Hippocampal formation (tissue), 2 donors: ENCODE results near the gene CLCNKA.
"Not testable (repeated sequence)": the region's sequence is repeated elsewhere in the genome, so short reads cannot be mapped to it uniquely, and the experiment has no call there.

ENCODE experiments used
- DNase-seq, 2 donors: peaks; one replicate each; lab custom pipeline; 2025; lab: John Stamatoyannopoulos, UW

The CLCNKA gene

DNA sequence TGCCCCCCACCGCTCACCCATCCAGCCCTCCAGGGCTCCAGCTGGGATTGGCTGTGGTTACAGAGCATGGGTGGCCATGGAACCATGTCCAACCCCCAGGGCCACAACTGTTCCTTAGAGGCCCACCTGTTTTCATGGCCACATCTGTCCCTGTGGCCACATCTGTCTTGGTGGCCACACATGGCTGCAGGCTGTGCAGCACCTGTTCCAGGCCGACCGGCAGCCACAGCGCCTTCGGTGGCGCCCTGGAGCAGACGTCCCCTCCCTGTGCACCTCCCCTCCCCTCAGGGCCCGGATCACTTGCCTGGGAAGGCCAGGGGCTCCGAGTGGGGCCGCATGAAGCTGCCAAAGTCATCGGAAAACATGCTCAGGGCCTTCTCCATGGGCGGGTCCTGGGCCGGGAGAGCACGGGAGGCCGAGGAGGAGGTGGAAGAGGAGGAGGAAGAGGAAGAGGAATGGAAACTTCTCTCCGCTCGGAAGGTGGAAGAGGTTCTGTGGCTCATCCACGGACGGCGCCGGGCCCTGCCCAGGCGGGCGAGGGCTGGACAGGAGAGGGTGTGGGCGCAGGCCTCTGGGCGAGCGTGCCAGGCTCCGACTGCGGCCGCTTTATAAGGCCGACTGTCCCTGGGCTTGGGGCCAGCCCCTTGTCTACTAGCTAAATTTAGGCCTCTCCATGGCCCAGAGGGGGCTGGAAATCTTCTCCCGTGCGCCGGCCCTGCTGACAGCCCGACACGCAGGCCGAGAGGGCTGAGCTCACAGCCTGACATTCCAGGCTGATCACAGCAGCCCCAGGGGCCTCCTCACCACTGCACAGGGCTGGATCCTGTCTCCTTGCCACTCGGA lies 4.2 kb upstream of the CLCNKA start, which contains the start of gene HSPB7:
Gene HSPB7, minus strand, starts transcription at position 583 of the 843 bp plus-strand sequence. Its CDS starts 80 bp downstream, at position 503.
- no peak for DNase-seq

DNA sequence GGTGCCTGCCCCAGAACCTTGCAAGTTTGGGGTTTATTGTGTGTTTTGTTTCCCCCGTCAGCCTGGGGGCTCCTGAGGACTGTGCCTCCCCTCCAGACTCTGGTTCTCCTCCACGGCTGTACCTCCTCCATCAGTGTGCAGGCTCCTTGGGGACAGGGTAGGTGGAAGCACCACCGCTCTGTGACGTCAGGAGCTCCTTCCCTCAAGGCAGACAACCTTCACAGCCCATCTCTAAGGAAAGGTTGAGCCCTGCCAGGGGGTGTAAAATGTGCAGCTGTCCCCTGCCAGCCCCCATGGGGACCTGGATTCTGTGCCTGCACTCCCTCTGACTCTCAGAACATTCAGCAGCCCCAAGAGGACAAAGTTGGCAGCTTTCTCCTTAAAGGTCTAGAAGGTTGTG lies 3.5 kb upstream of the CLCNKA start:
- DNase-seq = no peak

DNA sequence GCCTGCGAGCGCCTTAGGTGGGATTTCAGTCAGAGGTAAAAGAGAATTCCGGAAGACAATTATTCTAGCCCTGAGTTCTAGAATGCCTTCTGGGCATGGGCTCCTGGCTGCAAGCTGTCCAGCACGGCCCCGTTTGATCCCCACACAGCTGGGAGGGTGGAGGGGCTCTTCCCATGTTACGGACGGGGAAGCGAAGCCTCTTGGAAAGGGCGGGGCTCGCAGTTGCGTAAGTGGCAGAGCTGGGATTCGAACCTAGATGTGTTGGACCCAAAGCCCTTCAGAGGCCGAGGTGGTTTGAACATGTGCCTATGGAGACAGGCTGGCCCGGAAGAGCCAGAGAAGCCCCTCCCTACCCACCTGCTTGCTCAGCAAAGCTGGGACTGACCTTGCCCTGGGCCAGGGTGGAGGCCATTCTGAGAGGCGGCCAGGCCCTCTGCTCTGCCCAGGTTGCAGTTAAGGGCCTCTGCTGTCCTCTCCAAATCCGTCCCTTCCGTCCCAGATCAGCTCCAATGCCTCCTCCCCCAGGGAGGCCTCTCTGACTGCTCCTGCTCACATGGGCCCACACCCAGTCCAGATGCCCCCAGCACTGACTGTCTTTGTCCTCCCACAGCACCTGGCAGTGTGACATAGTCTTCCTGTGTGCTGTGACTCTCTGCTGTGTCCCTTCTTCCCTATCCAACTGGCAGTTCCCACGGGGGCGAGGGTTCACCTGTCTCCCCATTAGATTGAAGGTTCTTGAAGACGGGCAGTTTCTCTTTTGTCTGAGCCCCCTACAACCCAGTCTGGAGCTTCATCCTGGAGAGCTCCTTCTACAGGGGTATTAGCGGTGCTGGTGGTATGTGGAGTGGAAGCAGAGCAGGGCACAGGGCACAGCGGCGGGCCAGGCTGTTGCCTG lies 2.8 kb upstream of the CLCNKA start:
- DNase-seq = no peak

DNA sequence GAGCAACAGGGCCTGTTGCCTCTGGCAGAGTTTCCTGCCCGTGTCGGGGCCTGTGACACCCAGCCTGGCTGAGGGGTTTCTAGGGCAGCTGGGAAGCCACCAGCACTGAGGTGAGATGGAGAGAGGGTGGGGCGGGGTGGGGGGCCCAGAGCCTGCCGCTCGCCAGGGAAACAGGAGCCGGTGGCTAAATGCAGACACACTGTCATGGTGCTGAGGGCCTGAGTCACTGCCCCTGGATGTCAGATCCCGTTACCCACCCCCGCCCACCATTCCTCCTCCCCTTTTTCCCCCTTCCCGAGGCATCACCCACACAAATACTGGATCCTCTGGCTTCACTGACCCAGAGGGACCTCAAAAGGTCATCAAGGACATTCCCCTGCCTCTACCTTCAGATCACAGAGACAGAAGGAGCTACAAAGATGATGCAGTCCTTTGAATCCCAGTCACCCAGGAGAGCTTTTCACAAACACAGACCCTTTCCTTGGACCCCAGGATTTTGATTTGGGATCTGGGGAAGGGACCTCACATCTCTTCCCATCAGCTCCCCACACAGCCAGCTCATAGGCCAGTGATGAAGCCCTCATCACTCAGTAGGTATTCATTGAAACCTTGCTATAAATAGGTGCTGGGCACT lies 2.1 kb upstream of the CLCNKA start:
- no peak for DNase-seq

DNA sequence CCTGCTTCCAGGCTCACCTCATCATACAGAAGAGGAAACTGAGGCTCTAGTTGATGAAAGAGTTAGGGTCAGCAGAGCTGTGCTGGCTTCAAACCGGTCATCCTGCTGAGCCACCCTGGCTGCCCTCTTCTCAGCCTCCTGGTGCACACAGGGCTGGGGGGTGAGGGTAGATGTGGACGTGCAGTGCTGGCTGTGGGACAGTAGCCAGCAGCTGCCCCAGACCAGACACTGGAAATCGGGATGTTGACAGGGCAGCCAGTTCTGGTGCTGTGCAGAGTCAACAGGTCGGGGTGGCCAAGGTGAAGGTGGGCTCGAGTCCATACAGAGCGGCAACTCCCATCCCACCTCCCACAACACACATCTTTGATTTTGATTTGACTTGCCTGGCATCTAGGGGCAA lies 1.5 kb upstream of the CLCNKA start:
- DNase-seq = no peak

DNA sequence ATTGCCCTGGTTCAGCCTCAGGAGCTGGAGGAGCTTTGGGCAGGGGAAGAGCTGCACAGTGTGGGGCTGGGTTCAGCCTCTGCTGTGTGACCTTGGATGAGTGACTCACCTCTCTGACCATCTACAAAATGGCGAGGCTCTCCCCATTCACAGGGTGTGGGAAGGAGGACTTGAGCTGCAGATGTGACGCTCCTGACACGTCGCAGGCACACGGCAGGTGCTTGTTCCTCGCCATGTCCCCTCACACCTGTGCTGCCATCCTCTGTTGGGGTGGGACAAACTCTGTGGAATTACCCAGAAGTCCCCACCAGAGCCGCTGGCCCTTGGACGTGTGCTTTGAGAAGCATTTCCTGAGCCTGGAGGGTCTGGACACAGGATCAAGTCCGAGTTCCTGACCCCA lies 958 bp upstream of the CLCNKA start:
- not testable (repeated sequence) for DNase-seq

DNA sequence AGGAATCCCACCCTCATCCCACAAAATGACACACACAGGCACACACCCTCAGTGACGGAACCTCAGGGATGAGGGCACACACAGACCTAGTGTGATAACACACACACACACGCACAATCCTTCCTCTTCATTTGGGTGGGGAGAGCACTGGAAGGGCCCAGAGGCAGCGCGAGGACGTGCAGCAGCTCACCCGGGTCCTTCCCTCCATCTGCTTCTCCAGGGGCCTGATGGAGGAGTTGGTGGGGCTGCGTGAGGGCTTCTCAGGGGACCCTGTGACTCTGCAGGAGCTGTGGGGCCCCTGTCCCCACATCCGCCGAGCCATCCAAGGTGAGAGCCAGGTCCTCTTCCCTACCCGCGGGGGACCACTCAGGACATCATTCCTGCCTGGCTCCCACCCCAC lies 557 bp downstream of the CLCNKA start:
- no peak for DNase-seq

DNA sequence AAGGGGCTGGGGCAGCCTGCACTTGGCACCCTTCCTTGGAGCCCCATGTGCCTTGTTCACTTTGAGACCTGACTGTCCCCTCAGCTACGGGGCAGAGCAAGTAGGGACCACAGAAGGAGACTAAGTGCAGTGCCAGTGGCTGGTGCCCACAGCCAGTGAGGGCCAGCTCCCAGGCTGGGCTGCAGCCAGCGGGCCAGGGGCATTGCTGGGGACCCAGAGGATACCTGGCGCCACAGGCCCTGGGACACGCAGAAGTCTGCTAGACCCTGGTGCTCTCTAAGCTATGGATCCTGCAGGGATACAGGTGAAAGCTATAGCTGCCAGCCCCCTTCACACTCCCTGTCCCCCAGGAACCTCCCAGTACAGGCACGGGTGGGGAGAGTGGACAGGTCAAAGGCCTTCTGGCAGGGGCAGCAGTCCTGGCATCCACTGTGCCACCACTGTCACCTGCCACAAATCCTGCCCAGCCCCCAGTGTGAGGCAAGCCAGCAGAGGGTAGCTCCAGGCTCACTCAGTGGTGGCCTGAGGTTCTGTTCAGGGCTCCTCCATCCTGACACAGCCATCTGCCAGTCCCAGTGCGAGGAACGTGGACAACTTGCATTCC lies 1.3 kb downstream of the CLCNKA start:
- DNase-seq = no peak

DNA sequence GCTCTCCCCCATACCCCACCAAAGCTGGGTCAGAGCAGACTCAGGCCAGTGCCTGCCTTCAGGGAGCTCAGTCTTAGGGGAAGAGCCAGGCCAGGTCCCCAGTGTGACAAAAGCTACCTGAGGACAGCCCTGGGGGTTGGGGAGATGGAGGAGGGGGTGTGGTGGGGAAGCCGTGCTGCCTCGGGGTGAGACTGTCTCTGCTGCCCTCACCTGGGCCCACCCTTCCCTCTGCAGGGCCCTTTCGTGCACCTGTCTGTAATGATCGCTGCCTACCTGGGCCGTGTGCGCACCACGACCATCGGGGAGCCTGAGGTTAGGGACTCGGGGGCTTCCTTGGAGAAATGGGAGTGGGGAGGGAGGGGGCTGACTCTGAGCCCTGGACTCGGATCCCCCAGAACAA lies 4.5 kb downstream of the CLCNKA start:
- not testable (repeated sequence) for DNase-seq

DNA sequence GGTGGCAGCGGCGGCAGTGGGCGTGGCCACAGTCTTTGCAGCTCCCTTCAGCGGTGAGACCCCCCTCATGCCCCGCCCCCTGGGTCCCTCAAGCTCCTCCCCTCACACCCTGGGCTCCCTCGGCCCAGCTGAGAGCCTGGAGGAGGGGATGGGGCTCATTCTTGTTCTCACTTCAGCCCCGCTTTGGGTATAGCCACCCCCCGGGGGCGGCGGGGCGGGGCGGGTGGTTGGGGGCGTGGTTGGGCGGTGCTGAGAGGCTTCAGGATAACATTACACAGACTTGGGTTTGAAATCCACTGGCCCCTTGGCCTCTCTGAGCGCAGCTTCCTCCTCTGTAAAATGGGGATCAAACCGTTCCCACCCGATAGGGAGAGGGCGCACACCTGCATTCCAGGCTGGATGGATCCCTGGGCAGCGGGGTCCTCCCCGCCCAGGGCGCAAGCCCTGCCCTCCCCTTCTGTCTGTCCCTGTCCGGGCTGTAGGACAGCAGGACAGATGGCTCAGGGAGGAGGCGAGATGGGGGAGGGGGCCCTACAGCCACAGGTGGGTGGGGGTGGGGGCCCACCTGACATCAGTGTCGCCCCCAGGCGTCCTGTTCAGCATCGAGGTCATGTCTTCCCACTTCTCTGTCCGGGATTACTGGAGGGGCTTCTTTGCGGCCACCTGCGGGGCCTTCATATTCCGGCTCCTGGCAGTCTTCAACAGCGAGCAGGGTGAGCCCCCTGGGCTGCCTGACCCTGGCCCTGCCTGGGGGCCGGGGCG lies 5.1 kb downstream of the CLCNKA start:
- DNase-seq = no peak

DNA sequence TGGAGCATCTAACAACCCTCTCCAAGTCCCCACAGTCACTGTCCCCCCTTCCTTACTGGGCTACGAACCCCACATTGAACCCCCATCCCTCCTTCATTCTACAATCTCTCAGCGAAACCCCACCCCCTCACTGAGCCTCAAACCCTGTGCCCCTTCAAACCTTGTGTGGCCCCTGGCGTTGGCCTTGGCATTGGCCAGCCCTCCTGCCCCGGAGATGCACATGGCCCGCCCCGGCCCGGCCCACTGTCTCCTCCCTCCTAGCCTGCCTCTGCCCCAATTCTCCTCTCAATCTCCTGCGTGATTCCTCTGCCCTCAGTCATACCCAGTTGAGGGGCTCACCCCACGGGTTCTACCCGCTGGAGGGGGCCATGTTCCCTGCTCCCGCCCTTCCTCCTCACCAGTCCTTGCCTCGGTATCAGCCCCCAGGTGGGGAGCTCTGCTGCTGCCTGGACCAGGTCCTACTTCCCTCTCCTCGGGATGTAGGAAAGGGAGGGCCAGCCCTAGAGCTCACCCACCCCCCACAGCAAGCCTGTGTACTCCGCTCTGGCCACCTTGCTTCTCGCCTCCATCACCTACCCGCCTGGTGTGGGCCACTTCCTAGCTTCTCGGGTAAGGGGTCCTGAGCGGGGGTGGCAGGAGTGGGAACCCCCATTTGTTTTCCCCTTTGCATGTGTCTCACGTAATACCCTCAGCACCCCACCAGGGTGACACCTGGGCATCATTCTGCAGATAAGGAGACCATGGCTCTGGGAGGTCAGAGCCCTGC lies 6.6 kb downstream of the CLCNKA start:
- DNase-seq = no peak

DNA sequence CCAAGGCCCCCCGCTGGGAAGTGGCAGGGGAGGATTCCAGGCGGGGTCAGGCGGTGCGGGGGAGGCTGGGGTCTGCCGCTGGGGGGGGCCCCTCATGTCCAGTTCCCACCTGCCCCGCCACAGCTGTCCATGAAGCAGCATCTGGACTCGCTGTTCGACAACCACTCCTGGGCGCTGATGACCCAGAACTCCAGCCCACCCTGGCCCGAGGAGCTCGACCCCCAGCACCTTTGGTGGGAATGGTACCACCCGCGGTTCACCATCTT lies 7.1 kb downstream of the CLCNKA start:
- DNase-seq = not testable (repeated sequence)

DNA sequence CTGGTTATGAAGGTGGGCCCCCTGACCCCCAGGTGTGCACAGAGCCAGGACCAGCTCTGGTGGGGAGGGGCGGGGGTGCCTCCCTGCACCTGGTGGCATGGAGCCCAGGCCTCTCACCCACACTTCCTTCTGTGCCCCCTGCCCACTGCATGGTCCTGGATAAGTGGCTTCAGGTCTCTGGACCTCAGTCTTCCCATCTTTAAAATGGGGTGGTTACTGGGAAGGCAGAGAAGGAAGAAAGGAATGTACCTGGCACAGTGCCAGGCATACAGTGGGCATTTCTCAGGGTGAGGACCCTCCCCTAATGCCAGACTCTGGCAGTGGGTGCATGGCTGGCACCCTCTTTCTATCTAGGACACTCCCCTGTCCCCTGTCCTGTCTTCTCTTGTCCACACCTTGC lies 7.5 kb downstream of the CLCNKA start:
- no peak for DNase-seq

DNA sequence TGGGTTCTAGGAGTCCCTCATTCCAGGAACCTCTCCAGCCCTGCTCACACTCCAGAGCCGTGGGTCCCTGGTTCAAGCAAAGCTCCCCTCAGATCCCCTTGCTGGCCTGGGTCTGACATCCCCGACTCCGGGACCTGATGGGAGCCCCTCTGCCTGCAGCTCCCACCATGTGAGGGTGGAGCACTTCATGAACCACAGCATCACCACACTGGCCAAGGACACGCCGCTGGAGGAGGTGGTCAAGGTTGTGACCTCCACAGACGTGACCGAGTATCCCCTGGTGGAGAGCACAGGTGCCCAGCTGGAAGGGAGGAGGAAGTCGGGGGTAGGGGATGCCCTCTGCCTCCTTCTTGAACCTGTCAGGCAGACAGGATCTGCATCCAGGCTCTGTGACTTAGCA lies 9.7 kb downstream of the CLCNKA start:
- DNase-seq = no peak

DNA sequence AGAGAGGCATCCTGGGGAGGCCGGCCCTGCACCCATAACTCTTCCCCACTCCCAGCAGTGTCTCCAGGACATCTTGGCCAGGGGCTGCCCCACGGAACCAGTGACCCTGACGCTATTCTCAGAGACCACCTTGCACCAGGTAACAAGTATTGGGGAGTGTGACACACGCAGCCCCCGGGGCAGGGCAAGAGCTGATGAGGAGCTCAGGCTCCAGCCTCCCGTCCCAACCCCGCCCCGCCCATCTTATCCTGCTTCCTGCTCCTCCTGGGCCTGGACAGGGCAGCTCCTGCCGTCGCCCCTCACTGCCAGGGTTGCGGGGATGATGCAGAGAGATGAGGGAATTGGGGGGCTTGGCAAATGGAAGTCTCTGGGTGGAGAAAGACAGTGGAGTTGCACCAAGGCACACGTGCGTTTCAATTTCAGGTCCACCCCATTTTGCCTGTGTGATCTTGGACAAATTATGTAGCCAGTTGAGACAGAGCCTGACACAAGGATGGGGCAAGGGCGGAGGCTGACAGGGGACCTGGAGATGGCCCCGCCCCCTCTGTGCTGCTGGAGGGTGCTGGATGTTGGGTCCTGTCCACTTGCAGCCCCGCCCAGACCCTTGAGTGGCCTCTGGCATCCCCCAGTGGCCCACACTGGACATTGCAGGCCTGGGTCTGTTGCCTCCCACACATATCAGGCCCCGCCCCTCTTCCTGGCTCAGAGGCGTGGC lies 10.7 kb downstream of the CLCNKA start:
- DNase-seq = peak; percentile 27 to 44

DNA sequence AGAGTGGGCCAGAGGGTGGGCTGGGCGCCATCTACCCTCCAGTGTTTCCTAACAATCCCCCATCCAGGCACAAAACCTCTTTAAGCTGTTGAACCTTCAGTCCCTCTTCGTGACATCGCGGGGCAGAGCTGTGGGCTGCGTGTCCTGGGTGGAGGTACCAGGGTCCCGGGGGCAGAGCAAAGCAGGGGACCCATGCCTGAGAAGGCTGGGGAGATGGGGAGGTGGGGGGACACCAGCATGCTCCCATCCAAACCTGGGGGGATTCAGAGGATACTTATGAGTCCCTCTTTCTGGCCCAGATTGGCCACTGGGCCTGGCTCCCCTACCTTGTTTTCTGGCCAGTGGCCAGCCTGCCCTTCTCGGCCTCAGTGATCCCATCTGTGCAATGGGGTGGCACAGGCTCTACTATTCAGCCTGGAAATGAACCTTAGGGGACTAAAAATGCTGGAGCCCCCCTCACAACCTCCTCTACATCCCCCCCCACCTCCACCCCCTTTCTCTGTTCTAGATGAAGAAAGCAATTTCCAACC lies 11.3 kb downstream of the CLCNKA start:
- not testable (repeated sequence) for DNase-seq

DNA sequence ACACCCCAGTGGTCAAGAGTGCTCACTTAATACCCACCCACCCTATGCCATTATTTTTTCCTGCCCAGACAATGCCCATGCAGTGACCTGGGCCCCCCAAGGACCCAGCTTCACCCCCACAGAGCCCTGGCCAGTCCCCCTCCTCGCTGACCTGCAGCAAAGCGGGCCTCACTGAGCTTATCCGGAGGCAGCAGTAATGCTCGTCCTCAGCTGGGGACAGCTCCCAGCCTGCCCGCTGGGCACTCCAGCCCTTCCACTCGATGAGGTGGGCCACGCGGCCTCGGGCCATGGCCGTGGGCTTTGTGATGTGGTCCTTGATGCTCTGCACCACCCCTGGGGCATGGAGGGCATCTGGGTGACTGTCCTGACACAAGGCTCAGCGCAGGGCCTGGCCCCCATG lies 14.6 kb downstream of the CLCNKA start:
- DNase-seq = not testable (repeated sequence)

DNA sequence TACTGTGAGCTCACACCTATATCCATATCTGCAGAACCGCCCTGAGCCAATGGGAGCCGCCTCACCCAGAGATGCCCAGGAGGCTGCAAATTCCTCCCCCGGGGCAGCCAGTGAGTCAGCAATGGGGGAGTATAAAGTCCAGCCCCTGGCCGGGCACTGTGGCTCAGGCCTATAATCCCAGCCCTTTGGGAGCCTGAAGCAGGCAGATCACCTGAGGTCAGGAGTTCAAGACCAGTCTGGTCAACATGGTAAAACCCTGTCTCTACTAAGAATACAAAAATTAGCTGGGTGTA lies 16.7 kb downstream of the CLCNKA start:
- no peak for DNase-seq

DNA sequence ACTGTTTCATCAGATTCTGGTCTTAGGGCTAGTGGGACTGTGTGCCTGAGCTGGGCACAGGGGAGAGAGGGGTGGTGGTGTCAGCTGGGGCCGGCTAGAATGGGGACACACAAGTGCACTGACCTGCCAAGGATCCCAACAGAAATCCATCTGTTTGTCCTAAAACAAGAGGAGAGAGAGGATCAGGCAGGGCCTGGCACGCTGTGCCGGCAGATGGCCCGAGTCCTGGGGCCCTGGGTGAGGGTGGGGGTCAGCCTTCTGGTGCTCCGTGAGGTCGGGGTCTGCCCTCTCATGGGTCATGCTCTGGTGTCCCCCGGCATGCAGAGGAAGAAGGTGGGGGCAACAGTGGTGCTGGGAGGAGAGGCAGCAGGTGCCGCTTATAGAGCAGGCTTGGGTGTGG lies 18.0 kb downstream of the CLCNKA start:
- not testable (repeated sequence) for DNase-seq

DNA sequence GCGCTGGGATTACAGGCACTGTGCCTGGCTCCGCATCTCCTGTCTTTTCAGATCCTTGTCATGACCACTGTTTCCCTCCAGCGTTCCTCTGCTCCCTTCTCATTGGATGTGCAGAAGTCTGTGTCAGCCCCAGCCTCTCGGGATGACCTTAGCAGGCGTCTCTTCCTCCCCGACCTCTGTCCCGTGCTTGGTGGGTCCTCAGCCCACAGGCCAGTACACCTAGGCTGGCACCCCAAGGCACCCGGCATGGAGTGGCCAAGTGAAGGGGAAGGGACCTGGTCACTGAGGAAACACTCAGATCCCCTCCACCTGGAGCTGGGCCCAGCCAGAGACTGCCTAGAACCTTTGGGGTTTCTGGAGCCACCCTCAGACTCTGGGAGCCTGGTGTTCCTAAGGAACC lies 19.4 kb downstream of the CLCNKA start:
- no peak for DNase-seq
